H1 (cell line): ENCODE data around the gene KIR2DL1. TPM values are rescaled to one million over a fixed set of nuclear protein-coding genes. Genes with fewer than 3 reads are reported as not detected.

ENCODE experiments used
- CHD2 ChIP-seq: IDR thresholded peaks from 2 replicates; pipeline ENCODE4 v1.6.1; 2012; ENCODE audit warnings: low read length, improper control_type of control experiment
- KDM1A ChIP-seq: fragments of 200-600, 300-600 bp; sonication (generic); IDR thresholded peaks from 2 replicates; pipeline ENCODE4 v1.7.1; 2016; ENCODE audit warnings: mild to moderate bottlenecking, low read length, borderline replicate concordance
- KDM4A ChIP-seq: IDR thresholded peaks from one replicate; pipeline ENCODE4 v1.7.1; 2012; ENCODE audit warnings: low read depth, mild to moderate bottlenecking, moderate library complexity, low read length, inconsistent platforms; ENCODE audit not compliant: severe bottlenecking
- MAFK ChIP-seq: IDR thresholded peaks from 2 replicates; pipeline ENCODE4 v1.6.1; 2012; ENCODE audit warnings: low read depth, mild to moderate bottlenecking, improper control_type of control experiment, low read length
- POU5F1 ChIP-seq: IDR thresholded peaks from 2 replicates; pipeline ENCODE4 v1.6.1; 2011; ENCODE audit warnings: low read depth, mild to moderate bottlenecking, low read length, moderate library complexity
- polyA plus RNA-seq, 7 experiments: library from polyadenylated mRNA; depleted of rRNA in 3 of 7; stranded (reverse) in 5 of 7; unstranded in 2 of 7; fragments of >200 nt in 5 of 7; fragments of 200-250 nt in 2 of 7; gene quantifications; 1 replicate in 5 of 7; 2 replicates in 1 of 7; 4 replicates in 1 of 7; pipeline versions ENCODE4 v1.2.1 to v1.2.3, GENCODE V29; 2011 to 2013; ENCODE audit warnings: missing spikeins in 2 of 7, mixed read lengths in 2 of 7
- total RNA-seq: library from RNA; stranded (reverse); fragmentation: NEBNext Ultra II Directional; extraction: Animal tissue kit (Norgen Biotek cat#: 25700); gene quantifications from 2 replicates; pipeline ENCODE4 v1.2.1, GENCODE V29; 2021
- TF ChIP-seq, protein P1 (sequence below): fragments of 300-600 bp; sonication (generic); IDR thresholded peaks from 2 replicates; pipeline ENCODE4 v1.7.1; 2012; ENCODE audit warnings: low read length, moderate library complexity, mild to moderate bottlenecking, inconsistent platforms; ENCODE audit not compliant: insufficient replicate concordance
- TF ChIP-seq, protein P2 (sequence below): IDR thresholded peaks from 2 replicates; pipeline ENCODE4 v1.6.1; 2011; ENCODE audit warnings: low read length, improper control_type of control experiment
- TF ChIP-seq, protein P3 (sequence below), 3 experiments: IDR thresholded peaks; 1 replicate in 2 of 3; 2 replicates in 1 of 3; pipeline versions ENCODE4 v1.5.1 to v1.6.1; 2011; ENCODE audit warnings: low read length in 3 of 3, mild to moderate bottlenecking in 3 of 3, inconsistent platforms in 2 of 3, low read depth in 1 of 3, moderate library complexity in 1 of 3; ENCODE audit not compliant: insufficient read depth in 1 of 3; ENCODE audit errors: control extremely low read depth in 1 of 3

The KIR2DL1 gene
- total and polyA plus RNA-seq, 2 of the 8 experiments (the other 6 are each of a cell fraction or from before 2014, with no cell fraction given): not detected

DNA sequence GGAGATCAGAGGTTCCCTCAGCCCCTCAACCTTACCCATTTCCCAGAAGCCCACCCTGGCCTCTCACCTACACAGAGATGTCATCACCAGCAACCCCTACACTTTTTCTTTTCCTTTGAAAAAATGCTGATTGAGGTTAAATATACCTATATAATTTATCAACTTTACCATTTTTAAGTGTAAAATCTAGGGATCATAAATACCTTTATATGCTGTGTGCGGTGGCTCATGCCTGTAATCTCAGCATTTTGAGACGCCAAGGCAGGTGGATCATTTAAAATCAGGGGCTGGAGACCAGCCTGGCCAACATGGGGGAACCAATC lies 36.9 kb downstream of the KIR2DL1 start (continued):
- TF ChIP-seq, protein P1, sequence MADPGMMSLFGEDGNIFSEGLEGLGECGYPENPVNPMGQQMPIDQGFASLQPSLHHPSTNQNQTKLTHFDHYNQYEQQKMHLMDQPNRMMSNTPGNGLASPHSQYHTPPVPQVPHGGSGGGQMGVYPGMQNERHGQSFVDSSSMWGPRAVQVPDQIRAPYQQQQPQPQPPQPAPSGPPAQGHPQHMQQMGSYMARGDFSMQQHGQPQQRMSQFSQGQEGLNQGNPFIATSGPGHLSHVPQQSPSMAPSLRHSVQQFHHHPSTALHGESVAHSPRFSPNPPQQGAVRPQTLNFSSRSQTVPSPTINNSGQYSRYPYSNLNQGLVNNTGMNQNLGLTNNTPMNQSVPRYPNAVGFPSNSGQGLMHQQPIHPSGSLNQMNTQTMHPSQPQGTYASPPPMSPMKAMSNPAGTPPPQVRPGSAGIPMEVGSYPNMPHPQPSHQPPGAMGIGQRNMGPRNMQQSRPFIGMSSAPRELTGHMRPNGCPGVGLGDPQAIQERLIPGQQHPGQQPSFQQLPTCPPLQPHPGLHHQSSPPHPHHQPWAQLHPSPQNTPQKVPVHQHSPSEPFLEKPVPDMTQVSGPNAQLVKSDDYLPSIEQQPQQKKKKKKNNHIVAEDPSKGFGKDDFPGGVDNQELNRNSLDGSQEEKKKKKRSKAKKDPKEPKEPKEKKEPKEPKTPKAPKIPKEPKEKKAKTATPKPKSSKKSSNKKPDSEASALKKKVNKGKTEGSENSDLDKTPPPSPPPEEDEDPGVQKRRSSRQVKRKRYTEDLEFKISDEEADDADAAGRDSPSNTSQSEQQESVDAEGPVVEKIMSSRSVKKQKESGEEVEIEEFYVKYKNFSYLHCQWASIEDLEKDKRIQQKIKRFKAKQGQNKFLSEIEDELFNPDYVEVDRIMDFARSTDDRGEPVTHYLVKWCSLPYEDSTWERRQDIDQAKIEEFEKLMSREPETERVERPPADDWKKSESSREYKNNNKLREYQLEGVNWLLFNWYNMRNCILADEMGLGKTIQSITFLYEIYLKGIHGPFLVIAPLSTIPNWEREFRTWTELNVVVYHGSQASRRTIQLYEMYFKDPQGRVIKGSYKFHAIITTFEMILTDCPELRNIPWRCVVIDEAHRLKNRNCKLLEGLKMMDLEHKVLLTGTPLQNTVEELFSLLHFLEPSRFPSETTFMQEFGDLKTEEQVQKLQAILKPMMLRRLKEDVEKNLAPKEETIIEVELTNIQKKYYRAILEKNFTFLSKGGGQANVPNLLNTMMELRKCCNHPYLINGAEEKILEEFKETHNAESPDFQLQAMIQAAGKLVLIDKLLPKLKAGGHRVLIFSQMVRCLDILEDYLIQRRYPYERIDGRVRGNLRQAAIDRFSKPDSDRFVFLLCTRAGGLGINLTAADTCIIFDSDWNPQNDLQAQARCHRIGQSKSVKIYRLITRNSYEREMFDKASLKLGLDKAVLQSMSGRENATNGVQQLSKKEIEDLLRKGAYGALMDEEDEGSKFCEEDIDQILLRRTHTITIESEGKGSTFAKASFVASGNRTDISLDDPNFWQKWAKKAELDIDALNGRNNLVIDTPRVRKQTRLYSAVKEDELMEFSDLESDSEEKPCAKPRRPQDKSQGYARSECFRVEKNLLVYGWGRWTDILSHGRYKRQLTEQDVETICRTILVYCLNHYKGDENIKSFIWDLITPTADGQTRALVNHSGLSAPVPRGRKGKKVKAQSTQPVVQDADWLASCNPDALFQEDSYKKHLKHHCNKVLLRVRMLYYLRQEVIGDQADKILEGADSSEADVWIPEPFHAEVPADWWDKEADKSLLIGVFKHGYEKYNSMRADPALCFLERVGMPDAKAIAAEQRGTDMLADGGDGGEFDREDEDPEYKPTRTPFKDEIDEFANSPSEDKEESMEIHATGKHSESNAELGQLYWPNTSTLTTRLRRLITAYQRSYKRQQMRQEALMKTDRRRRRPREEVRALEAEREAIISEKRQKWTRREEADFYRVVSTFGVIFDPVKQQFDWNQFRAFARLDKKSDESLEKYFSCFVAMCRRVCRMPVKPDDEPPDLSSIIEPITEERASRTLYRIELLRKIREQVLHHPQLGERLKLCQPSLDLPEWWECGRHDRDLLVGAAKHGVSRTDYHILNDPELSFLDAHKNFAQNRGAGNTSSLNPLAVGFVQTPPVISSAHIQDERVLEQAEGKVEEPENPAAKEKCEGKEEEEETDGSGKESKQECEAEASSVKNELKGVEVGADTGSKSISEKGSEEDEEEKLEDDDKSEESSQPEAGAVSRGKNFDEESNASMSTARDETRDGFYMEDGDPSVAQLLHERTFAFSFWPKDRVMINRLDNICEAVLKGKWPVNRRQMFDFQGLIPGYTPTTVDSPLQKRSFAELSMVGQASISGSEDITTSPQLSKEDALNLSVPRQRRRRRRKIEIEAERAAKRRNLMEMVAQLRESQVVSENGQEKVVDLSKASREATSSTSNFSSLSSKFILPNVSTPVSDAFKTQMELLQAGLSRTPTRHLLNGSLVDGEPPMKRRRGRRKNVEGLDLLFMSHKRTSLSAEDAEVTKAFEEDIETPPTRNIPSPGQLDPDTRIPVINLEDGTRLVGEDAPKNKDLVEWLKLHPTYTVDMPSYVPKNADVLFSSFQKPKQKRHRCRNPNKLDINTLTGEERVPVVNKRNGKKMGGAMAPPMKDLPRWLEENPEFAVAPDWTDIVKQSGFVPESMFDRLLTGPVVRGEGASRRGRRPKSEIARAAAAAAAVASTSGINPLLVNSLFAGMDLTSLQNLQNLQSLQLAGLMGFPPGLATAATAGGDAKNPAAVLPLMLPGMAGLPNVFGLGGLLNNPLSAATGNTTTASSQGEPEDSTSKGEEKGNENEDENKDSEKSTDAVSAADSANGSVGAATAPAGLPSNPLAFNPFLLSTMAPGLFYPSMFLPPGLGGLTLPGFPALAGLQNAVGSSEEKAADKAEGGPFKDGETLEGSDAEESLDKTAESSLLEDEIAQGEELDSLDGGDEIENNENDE: no peak
- TF ChIP-seq KDM1A: no peak
- no peak for TF ChIP-seq CHD2
- TF ChIP-seq MAFK: no peak
- TF ChIP-seq, protein P2, sequence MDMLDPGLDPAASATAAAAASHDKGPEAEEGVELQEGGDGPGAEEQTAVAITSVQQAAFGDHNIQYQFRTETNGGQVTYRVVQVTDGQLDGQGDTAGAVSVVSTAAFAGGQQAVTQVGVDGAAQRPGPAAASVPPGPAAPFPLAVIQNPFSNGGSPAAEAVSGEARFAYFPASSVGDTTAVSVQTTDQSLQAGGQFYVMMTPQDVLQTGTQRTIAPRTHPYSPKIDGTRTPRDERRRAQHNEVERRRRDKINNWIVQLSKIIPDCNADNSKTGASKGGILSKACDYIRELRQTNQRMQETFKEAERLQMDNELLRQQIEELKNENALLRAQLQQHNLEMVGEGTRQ: no peak
- no peak for TF ChIP-seq KDM4A
- TF ChIP-seq, protein P3, sequence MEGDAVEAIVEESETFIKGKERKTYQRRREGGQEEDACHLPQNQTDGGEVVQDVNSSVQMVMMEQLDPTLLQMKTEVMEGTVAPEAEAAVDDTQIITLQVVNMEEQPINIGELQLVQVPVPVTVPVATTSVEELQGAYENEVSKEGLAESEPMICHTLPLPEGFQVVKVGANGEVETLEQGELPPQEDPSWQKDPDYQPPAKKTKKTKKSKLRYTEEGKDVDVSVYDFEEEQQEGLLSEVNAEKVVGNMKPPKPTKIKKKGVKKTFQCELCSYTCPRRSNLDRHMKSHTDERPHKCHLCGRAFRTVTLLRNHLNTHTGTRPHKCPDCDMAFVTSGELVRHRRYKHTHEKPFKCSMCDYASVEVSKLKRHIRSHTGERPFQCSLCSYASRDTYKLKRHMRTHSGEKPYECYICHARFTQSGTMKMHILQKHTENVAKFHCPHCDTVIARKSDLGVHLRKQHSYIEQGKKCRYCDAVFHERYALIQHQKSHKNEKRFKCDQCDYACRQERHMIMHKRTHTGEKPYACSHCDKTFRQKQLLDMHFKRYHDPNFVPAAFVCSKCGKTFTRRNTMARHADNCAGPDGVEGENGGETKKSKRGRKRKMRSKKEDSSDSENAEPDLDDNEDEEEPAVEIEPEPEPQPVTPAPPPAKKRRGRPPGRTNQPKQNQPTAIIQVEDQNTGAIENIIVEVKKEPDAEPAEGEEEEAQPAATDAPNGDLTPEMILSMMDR (IDR thresholded peaks at IDR 0.05; ENCODE audit: control extremely low read depth in 1 of 3, insufficient read depth in 1 of 3, low read depth in 1 of 3, low read length in 3 of 3): no peak
- TF ChIP-seq POU5F1: no peak
